Fibroblast of lung (primary cell): ENCODE measurements around the gene CCDC85C. TPM values are rescaled to one million over a fixed set of nuclear protein-coding genes. Genes with fewer than 3 reads are reported as not detected.

Experiments
- DNase-seq, 2 donors: peaks; one replicate each; pipeline versions ENCODE4 v3.0.0 to v3.0.0-alpha.2; 2010; ENCODE audit warnings: low read depth in 2 of 2
- H2AFZ ChIP-seq: 2 replicates; pipeline ENCODE4 v1.5.1; 2012; ENCODE audit warnings: low read length, control low read depth, inconsistent platforms
- H3K27ac ChIP-seq: 2 replicates; pipeline ENCODE4 v1.5.1; 2011; ENCODE audit warnings: low read length, control low read depth; ENCODE audit not compliant: insufficient read depth
- H3K27me3 ChIP-seq: 2 replicates; pipeline ENCODE4 v1.5.1; 2011; ENCODE audit warnings: mild to moderate bottlenecking, low read length; ENCODE audit not compliant: control insufficient read depth, insufficient read depth
- H3K36me3 ChIP-seq: 2 replicates; pipeline ENCODE4 v1.5.1; 2011; ENCODE audit warnings: low read length; ENCODE audit not compliant: control insufficient read depth, insufficient read depth
- H3K4me1 ChIP-seq: 2 replicates; pipeline ENCODE4 v1.5.1; 2011; ENCODE audit warnings: low read length; ENCODE audit not compliant: control insufficient read depth, insufficient read depth; ENCODE audit errors: extremely low read depth
- H3K4me2 ChIP-seq: 2 replicates; pipeline ENCODE4 v1.5.1; 2011; ENCODE audit warnings: low read length, control low read depth; ENCODE audit not compliant: insufficient read depth; ENCODE audit errors: extremely low read depth
- H3K4me3 ChIP-seq, 4 experiments: fragments of 200-600 bp in 1 of 4; sonication (generic) in 1 of 4; replicated peaks in 1 of 4; 2 replicates each; pipeline ENCODE4 v1.5.1; 2011 to 2016; ENCODE audit warnings: low read length in 4 of 4, low read depth in 3 of 4, mild to moderate bottlenecking in 3 of 4, control low read depth in 2 of 4, inconsistent platforms in 1 of 4, mixed read lengths in 1 of 4; ENCODE audit not compliant: insufficient read depth in 1 of 4; ENCODE audit errors: control extremely low read depth in 1 of 4
- H3K79me2 ChIP-seq: 2 replicates; pipeline ENCODE4 v1.5.1; 2012; ENCODE audit warnings: mild to moderate bottlenecking, low read length, inconsistent platforms; ENCODE audit not compliant: control insufficient read depth, insufficient read depth
- H3K9ac ChIP-seq: 2 replicates; pipeline ENCODE4 v1.5.1; 2011; ENCODE audit warnings: mild to moderate bottlenecking, low read length, control low read depth; ENCODE audit not compliant: insufficient read depth
- H3K9me3 ChIP-seq: 2 replicates; pipeline ENCODE4 v1.5.1; 2012; ENCODE audit warnings: low read depth, low read length; ENCODE audit not compliant: control insufficient read depth, insufficient read depth
- H4K20me1 ChIP-seq: 2 replicates; pipeline ENCODE4 v1.5.1; 2011; ENCODE audit warnings: low read length; ENCODE audit not compliant: control insufficient read depth, insufficient read depth; ENCODE audit errors: extremely low read depth
- EZH2 ChIP-seq: IDR thresholded peaks from 2 replicates; pipeline ENCODE4 v1.5.1; 2012; ENCODE audit warnings: low read length, control low read depth, mild to moderate bottlenecking; ENCODE audit errors: missing control alignments
- polyA plus RNA-seq, 2 donors: library from polyadenylated mRNA; depleted of rRNA in 1 of 2; stranded (reverse) in 1 of 2; unstranded in 1 of 2; fragments of >200 nt; gene quantifications; 2 replicates each; pipeline ENCODE4 v1.2.1, GENCODE V29; 2011 to 2012; ENCODE audit warnings: missing spikeins in 1 of 2
- total RNA-seq: library from RNA; depleted of rRNA; stranded (reverse); fragments of >200 nt; gene quantifications from 2 replicates; pipeline ENCODE4 v1.2.1, GENCODE V29; 2014
- TF ChIP-seq, protein P1 (sequence below), 2 donors: IDR thresholded peaks in 1 of 2; conservative IDR thresholded peaks in 1 of 2; 1 replicate in 1 of 2; 2 replicates in 1 of 2; pipeline ENCODE4 v1.5.1; 2011 to 2012; ENCODE audit warnings: low read length in 2 of 2, control low read depth in 1 of 2, inconsistent platforms in 1 of 2, low read depth in 1 of 2, mild to moderate bottlenecking in 1 of 2

The CCDC85C gene
- total and polyA plus RNA-seq, 2 donors (not counting 1 experiment from before 2014, with no cell fraction given), result 4.6 to 9.6 TPM

DNA sequence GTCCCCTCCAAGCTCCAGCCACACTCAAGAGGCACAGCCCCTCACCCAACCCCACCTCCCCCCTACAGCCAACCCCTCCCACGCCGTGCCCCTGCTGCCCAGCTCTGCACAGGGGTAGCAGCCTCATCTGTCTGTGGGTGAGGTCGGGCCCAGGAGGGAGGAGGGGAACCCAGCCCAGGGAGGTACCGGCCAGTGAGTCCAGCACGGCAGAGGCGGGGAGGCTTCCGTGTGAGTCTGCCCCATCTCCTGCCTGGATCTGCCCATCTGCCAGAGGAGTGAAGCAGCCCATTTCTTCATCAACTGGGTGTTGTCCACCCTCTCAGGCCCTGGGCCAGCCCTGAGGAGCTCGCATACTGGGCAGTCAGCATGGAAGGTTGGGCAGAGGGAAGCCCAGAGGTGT, 68.6 kb downstream of the CCDC85C start:
- no peaks in the 10 kb centered on the region for H3K27me3 ChIP-seq

DNA sequence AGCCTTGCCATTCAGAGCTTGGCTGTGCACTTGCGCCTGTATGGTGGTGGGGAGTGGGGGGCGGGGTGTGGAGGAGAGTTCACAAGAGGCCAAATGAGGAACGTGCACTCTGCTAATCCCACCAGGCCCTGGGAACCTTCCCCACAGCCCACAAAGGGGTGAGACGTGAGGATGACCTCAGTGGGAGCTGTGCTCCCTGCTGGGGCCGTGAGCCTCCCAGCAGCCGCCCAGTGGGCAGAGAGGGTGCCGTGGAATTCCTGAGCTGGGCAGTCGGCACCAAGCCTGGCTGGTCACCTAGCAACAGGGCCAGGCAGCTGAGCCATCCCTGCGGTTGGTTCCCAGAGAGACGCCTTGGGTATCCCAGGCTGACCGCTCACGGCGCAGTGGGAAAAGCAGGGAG, 69.1 kb downstream of the CCDC85C start:
- Histone ChIP-seq H4K20me1 (no peaks in the 10 kb centered on the region), H3K9ac (no peak overlapping the region), H3K27ac (no peak overlapping the region), H3K4me2 (no peak overlapping the region), H3K36me3 (no peaks in the 10 kb centered on the region), H3K4me1 (peaks cover 15% of the 10 kb centered on the region), H3K27me3 (no peaks in the 10 kb centered on the region), H2AFZ (no peak overlapping the region), H3K9me3 (no peaks in the 10 kb centered on the region), H3K4me3 (no peak overlapping the region), H3K79me2 (peaks cover 1% of the 10 kb centered on the region)
- DNase-seq, result peak in 1 of 2 donors; percentile 79
- no peak for TF ChIP-seq EZH2
- TF ChIP-seq, protein P1, sequence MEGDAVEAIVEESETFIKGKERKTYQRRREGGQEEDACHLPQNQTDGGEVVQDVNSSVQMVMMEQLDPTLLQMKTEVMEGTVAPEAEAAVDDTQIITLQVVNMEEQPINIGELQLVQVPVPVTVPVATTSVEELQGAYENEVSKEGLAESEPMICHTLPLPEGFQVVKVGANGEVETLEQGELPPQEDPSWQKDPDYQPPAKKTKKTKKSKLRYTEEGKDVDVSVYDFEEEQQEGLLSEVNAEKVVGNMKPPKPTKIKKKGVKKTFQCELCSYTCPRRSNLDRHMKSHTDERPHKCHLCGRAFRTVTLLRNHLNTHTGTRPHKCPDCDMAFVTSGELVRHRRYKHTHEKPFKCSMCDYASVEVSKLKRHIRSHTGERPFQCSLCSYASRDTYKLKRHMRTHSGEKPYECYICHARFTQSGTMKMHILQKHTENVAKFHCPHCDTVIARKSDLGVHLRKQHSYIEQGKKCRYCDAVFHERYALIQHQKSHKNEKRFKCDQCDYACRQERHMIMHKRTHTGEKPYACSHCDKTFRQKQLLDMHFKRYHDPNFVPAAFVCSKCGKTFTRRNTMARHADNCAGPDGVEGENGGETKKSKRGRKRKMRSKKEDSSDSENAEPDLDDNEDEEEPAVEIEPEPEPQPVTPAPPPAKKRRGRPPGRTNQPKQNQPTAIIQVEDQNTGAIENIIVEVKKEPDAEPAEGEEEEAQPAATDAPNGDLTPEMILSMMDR (conservative IDR thresholded peaks at IDR 0.05 in 1 of 2, IDR thresholded peaks at IDR 0.05 in 1 of 2; ENCODE audit: low read depth in 1 of 2, low read length in 2 of 2), result no peak

More for the DNA sequence above, 68.6 kb downstream of the CCDC85C start:
- Histone ChIP-seq H3K4me2 (no peak overlapping the region), H3K4me1 (peaks cover 15% of the 10 kb centered on the region), H3K36me3 (no peaks in the 10 kb centered on the region), H3K4me3 (no peak overlapping the region), H3K79me2 (peaks cover 1% of the 10 kb centered on the region), H4K20me1 (no peaks in the 10 kb centered on the region), H2AFZ (no peak overlapping the region), H3K9ac (no peak overlapping the region), H3K27ac (no peak overlapping the region), H3K9me3 (no peaks in the 10 kb centered on the region)
- peak in 1 of 2 donors; percentile 32 for DNase-seq
- TF ChIP-seq, protein P1 (conservative IDR thresholded peaks at IDR 0.05 in 1 of 2, IDR thresholded peaks at IDR 0.05 in 1 of 2; ENCODE audit: low read depth in 1 of 2, low read length in 2 of 2), result no peak
- TF ChIP-seq EZH2, result no peak

DNA sequence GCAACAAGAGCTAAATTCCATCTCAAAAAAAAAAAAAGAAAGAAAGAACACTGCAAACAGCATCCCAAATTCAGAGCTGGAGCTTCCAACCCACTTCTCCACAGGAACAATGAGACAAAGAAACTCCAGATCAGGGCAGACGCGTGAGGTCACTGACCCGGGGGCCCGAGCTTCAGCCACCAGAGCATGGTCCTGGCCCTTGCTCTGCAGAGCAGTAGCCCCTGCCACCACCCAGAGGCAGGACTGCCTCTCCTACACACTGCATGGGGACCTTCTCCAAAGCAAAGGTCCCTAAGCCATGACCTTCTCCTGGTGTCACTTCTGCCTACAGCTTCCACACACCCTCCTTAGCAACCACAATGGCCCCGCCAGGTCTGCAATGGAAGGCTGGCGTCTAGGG, 69.7 kb downstream of the CCDC85C start:
- H3K79me2 ChIP-seq, result peaks cover 1% of the 10 kb centered on the region
- no peak overlapping the region for H2AFZ ChIP-seq
- no peak overlapping the region for H3K9ac ChIP-seq
- H3K4me2 ChIP-seq, result no peak overlapping the region
- H3K36me3 ChIP-seq, result no peaks in the 10 kb centered on the region
- no peak for DNase-seq
- no peaks in the 10 kb centered on the region for H3K9me3 ChIP-seq
- H4K20me1 ChIP-seq, result no peaks in the 10 kb centered on the region
- H3K27me3 ChIP-seq, result no peaks in the 10 kb centered on the region
- peaks cover 15% of the 10 kb centered on the region for H3K4me1 ChIP-seq
- TF ChIP-seq, protein P1 (conservative IDR thresholded peaks at IDR 0.05 in 1 of 2, IDR thresholded peaks at IDR 0.05 in 1 of 2; ENCODE audit: low read depth in 1 of 2, low read length in 2 of 2), result no peak
- no peak for TF ChIP-seq EZH2
- no peak overlapping the region for H3K4me3 ChIP-seq
- H3K27ac ChIP-seq, result no peak overlapping the region
